HG03196 (cell line): ENCODE data around the gene ACTR10.

Experiments
- ATAC-seq: cut with Tn5 transposase; IDR thresholded peaks from one replicate; pipeline ENCODE4 v1.9.1; 2021; ENCODE audit not compliant: unreplicated experiment

Gene ACTR10

DNA sequence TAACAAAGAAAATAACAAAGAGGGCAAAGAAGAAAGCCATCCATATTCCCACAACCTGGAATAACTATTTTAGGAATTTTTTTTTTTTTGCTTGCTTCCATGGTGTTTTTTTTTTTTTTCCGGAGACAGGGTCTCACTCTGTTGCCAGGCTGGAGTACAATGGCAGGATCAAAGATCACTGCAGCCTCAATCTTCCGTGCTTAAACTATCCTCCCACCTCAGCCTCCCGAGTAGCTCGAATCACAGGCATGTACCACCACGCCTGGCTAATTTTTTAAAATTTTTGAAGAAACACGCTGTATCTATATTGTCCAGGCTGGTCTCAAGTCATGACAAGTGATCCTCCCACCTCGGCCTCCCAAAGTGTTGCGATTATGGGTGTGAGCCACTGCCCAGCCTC is 78.2 kb downstream of the ACTR10 start:
- ATAC-seq = no peak

DNA sequence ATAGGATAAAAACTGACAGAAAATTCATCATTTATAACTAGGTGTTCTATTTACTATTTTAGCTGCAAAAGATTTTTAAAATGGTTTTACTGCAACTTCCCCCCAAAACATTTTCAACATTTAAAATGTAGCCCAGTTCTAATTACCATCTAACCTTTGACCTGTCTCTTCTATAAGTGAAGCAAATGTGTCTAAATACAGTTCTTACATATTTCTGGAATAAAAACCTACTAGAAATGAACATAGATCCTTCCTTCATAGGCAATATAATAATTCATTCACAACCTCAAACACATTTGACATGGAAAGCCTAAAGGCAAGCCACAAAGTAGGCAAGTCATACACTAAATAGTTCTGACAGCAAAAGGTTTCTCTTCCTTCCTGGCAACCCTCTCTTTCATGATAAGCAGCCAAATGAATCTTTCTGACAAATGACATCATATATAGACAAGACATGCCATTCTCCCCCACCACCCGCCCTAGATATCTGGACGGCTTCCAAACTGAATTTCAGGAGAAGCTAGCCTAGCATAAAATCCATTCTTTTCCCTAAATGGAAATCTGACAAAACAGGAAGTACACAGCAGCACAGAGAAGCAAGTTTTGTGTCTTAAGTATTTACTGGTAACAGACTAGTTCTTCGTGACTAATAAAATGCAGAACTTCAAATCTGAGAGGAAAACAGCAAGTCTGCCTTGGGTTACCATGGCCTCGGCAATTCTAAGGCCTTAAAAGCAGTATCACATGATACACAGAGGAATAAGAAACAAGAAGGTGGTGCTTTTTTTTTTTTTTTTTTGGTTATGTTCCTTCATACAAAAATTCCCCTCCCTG is 81.2 kb downstream of the ACTR10 start:
- ATAC-seq = no peak

DNA sequence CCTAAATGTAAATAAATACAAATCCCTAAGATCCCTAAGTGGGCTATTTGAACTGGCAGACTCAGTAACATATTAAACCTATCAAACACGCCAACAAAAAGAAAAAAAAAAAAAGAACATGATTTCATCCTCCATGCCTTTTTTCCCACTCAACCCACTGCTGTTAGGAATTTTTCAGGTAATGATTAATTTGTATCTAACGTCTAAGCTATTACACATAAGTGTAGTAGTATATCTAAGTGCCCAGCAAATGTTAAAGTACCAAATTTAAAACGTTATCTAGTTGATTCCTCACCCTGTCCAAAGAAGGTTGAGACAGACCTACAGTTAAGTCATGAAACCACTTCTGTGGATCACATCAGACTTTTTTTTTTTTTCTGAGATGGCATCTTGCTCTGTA is 82.0 kb downstream of the ACTR10 start:
- ATAC-seq = no peak

DNA sequence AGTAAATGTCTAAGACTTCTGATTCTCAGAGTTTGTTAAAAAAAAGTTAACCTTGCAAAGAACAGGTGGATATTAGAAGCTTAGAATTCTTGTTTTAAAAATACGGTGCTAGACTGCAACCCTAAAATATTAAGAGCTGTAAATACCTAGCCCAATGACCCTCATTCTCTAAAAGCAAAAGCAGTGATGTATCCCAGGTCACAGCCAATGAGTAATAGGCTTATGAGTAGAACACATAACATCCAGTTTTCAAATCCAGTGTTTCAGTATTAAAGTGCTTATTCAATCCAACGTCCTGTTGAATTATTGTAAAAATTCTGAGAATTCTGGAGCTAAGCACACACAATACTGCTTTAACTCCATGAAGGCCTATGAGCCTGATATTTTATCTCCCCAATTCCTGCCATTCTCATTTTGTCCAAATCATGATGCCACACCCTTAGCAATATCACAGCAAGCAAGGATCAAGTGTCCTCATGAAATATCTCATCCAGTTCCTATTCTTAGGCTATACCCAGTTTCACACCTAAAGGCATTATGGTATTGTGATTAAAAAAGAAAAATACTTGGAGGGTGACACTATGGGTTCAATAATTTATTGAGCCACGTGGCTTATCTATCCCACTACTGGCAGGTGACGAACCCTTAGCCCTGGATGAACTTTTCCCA is 83.1 kb downstream of the ACTR10 start:
- ATAC-seq = no peak

DNA sequence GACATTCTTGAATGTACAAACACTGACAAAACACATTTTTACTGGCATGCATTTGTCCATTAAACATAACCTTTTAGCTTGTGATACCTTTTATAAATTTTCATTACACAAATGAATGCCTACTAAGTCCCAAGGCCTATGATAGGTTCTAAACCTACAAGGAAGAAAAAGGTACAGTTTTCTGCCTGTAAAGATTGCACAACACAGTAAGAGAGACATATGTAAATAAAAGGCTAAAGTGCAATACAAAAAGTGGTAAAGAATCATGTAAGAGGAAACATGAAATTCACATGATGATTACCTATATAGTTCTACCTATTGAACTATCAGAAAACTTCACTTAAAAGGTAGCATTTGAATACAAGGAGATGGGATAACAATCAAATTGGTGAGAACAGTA is 83.8 kb downstream of the ACTR10 start:
- no peak for ATAC-seq

DNA sequence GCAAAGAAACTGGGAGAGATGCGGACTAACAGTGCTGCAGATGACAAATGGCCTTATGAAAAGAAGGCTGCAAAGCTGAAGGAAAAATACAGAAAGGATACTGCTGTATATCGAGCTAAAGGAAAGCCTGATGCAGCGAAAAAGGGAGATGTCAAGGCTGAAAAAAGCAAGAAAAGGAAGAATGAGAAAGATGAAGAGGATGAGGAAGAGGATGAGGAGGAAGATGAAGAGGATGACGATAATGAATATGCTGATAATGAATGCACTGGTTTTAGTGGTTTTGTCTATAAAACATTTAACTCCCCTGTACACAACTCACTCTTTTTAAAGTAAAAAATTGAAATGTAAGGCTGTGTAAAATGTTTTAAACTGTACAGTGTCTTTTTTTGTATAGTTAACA is 85.2 kb downstream of the ACTR10 start:
- no peak for ATAC-seq
